Measurements from ENCODE around the gene EPHA4.

EPHA4 gene

GRCh38 chr2:221601376-221601775 lies 29.3 kb upstream of the EPHA4 start:
- no peak for TF ChIP-seq CTCF (IDR thresholded peaks at IDR 0.05; ENCODE audit: low read depth, low read length)
- H3K4me1 ChIP-seq = no peaks in the 10 kb centered on the region
- H3K27me3 ChIP-seq = no peaks in the 10 kb centered on the region
- no peaks in the 10 kb centered on the region for H3K36me3 ChIP-seq
- H3K4me3 ChIP-seq (ENCODE audit: low read depth, low read length) = no peak overlapping the region
- H3K9me3 ChIP-seq = no peaks in the 10 kb centered on the region
- DNase-seq = no peak

- Histone ChIP-seq H3K27me3 (no peaks in the 10 kb centered on the region), H3K36me3 (no peaks in the 10 kb centered on the region), H3K4me1 (no peaks in the 10 kb centered on the region), H3K9me3 (no peaks in the 10 kb centered on the region), H3K4me3 (ENCODE audit: low read depth, low read length) (no peak overlapping the region)
- DNase-seq = no peak
- TF ChIP-seq CTCF (IDR thresholded peaks at IDR 0.05; ENCODE audit: low read depth, low read length) = no peak
Measured at GRCh38 chr2:221600388-221600787, 28.3 kb upstream of the EPHA4 start.

GRCh38 chr2:221596192-221596591 lies 24.1 kb upstream of the EPHA4 start:
- H3K4me1 ChIP-seq = no peaks in the 10 kb centered on the region
- no peak for TF ChIP-seq CTCF (IDR thresholded peaks at IDR 0.05; ENCODE audit: low read depth, low read length)
- no peak overlapping the region for H3K4me3 ChIP-seq (ENCODE audit: low read depth, low read length)
- no peaks in the 10 kb centered on the region for H3K27me3 ChIP-seq
- H3K36me3 ChIP-seq = no peaks in the 10 kb centered on the region
- no peaks in the 10 kb centered on the region for H3K9me3 ChIP-seq
- no peak for DNase-seq

DNA sequence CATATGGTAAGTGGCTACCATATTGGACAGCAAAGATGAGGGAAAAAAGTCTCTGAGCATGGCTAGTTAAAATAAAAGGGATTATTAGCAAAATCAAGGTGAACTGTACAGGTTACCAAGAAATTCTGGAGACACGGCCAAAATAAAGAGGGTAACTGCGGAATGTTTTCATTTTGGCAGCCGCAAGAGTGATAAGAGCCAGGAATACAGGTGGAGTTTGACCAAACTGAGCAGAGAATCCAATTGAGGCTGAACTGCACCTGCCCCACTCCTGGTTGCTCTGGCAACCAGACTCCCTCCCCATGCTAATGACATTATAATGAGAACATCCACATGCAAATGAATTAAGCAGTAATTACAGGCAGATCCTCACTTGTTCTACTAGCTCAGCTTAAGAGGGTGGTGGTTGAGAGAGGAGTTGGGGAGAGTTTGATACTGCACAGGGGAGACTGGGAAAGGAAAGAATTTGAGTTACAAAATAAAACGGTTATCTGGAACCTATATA lies 18.8 kb upstream of the EPHA4 start:
- H3K4me1 ChIP-seq = no peaks in the 10 kb centered on the region
- no peak for DNase-seq
- no peaks in the 10 kb centered on the region for H3K36me3 ChIP-seq
- no peak overlapping the region for H3K4me3 ChIP-seq (ENCODE audit: low read depth, low read length)
- no peaks in the 10 kb centered on the region; the same call in 1 of the 2 replicates for H3K27me3 ChIP-seq
- no peak for TF ChIP-seq CTCF (IDR thresholded peaks at IDR 0.05; ENCODE audit: low read depth, low read length)
- H3K9me3 ChIP-seq = no peaks in the 10 kb centered on the region

DNA sequence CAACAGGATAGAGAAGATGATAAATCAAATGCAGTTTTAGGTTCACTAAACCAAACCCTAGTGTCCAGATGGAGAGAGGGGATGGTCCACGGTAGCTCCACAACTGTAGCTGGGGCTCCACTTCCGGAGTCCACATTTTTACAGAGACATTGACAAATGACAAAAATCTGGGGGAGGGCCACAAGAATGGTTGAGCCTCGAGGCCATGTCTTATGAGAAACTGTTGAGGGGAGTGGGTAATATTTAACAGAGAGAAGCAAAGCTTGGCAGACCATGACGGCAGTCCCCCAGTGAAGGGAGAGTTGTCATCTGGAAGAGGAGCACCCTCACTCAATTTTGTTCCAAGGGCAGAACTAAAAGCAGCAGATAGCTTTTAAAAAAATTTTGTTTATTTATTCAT lies 17.6 kb upstream of the EPHA4 start:
- Histone ChIP-seq H3K9me3 (no peaks in the 10 kb centered on the region), H3K4me3 (ENCODE audit: low read depth, low read length) (no peak overlapping the region), H3K36me3 (no peaks in the 10 kb centered on the region), H3K4me1 (no peaks in the 10 kb centered on the region), H3K27me3 (no peaks in the 10 kb centered on the region; the same call in 1 of the 2 replicates)
- no peak for TF ChIP-seq CTCF (IDR thresholded peaks at IDR 0.05; ENCODE audit: low read depth, low read length)
- DNase-seq = no peak

- TF ChIP-seq CTCF (IDR thresholded peaks at IDR 0.05; ENCODE audit: low read depth, low read length) = no peak
- H3K4me1 ChIP-seq = no peaks in the 10 kb centered on the region
- DNase-seq = no peak
- no peak overlapping the region for H3K4me3 ChIP-seq (ENCODE audit: low read depth, low read length)
- H3K36me3 ChIP-seq = no peaks in the 10 kb centered on the region
- no peaks in the 10 kb centered on the region for H3K9me3 ChIP-seq
- no peaks in the 10 kb centered on the region; the same call in 1 of the 2 replicates for H3K27me3 ChIP-seq
Measured at GRCh38 chr2:221588306-221588985, 16.3 kb upstream of the EPHA4 start.
